H9 (cell line): Measurements from ENCODE around the gene INPP4A. TPM values are rescaled to one million over a fixed set of nuclear protein-coding genes. Genes with fewer than 3 reads are reported as not detected.

Source experiments
- DNase-seq: peaks from one replicate; pipeline ENCODE4 v3.0.0-alpha.2; 2017
- H2AFZ ChIP-seq: one replicate; pipeline ENCODE4 v1.6.1; 2013; ENCODE audit warnings: mild to moderate bottlenecking, low read length, control low read depth, moderate library complexity
- H2AK5ac ChIP-seq: 2 replicates; pipeline ENCODE4 v1.6.1; 2013; ENCODE audit warnings: low read length, control low read depth, mixed read lengths; ENCODE audit not compliant: insufficient read length
- H2BK120ac ChIP-seq: one replicate; pipeline ENCODE4 v1.6.1; 2013; ENCODE audit warnings: low read depth, mild to moderate bottlenecking, low read length, control low read depth, inconsistent platforms; ENCODE audit not compliant: poor library complexity, severe bottlenecking
- H2BK12ac ChIP-seq: 2 replicates; pipeline ENCODE4 v1.6.1; 2013; ENCODE audit warnings: low read length, control low read depth, mixed read lengths, low read depth; ENCODE audit not compliant: insufficient read length
- H2BK15ac ChIP-seq: 2 replicates; pipeline ENCODE4 v1.6.1; 2013; ENCODE audit warnings: low read depth, low read length, control low read depth
- H2BK20ac ChIP-seq: one replicate; pipeline ENCODE4 v1.6.1; 2013; ENCODE audit warnings: low read depth, mild to moderate bottlenecking, low read length, control low read depth, inconsistent platforms; ENCODE audit not compliant: poor library complexity, severe bottlenecking
- H2BK5ac ChIP-seq: 2 replicates; pipeline ENCODE4 v1.6.1; 2013; ENCODE audit warnings: low read length, control low read depth, mixed read lengths; ENCODE audit not compliant: insufficient read length
- H3K14ac ChIP-seq: 2 replicates; pipeline ENCODE4 v1.6.1; 2013; ENCODE audit warnings: low read length, control low read depth; ENCODE audit not compliant: insufficient read depth
- H3K18ac ChIP-seq: 2 replicates; pipeline ENCODE4 v1.6.1; 2013; ENCODE audit warnings: low read depth, mild to moderate bottlenecking, mixed read lengths, low read length, control low read depth; ENCODE audit not compliant: insufficient read length
- H3K23ac ChIP-seq: 2 replicates; pipeline ENCODE4 v1.6.1; 2013; ENCODE audit warnings: low read length, control low read depth, mixed read lengths, low read depth; ENCODE audit not compliant: insufficient read length
- H3K23me2 ChIP-seq: 2 replicates; pipeline ENCODE4 v1.6.1; 2013; ENCODE audit warnings: low read depth, mild to moderate bottlenecking, mixed read lengths, low read length, control low read depth; ENCODE audit not compliant: insufficient read length, poor library complexity, severe bottlenecking
- H3K27ac ChIP-seq: 2 replicates; pipeline ENCODE4 v1.5.1; 2013; ENCODE audit warnings: low read length, control low read depth, mixed read lengths, low read depth; ENCODE audit not compliant: insufficient read length
- H3K27me3 ChIP-seq: 2 replicates; pipeline ENCODE4 v1.6.1; 2013; ENCODE audit warnings: low read length, control low read depth, inconsistent platforms; ENCODE audit not compliant: insufficient read depth
- H3K4ac ChIP-seq: 2 replicates; pipeline ENCODE4 v1.6.1; 2013; ENCODE audit warnings: low read depth, mild to moderate bottlenecking, control low read depth, inconsistent platforms, low read length, moderate library complexity
- H3K4me1 ChIP-seq: 2 replicates; pipeline ENCODE4 v1.6.1; 2013; ENCODE audit warnings: low read length, control low read depth, inconsistent platforms; ENCODE audit not compliant: insufficient read depth
- H3K4me2 ChIP-seq: 2 replicates; pipeline ENCODE4 v1.6.1; 2013; ENCODE audit warnings: low read length, control low read depth, mixed read lengths; ENCODE audit not compliant: insufficient read length, insufficient read depth
- H3K56ac ChIP-seq: 2 replicates; pipeline ENCODE4 v1.6.1; 2013; ENCODE audit warnings: low read depth, mild to moderate bottlenecking, mixed read lengths, low read length, control low read depth; ENCODE audit not compliant: insufficient read length
- H3K79me1 ChIP-seq: 2 replicates; pipeline ENCODE4 v1.6.1; 2013; ENCODE audit warnings: low read depth, mild to moderate bottlenecking, moderate library complexity, low read length, control low read depth, inconsistent platforms; ENCODE audit not compliant: insufficient read depth, poor library complexity, severe bottlenecking
- H3K79me2 ChIP-seq: 2 replicates; pipeline ENCODE4 v1.6.1; 2013; ENCODE audit warnings: low read length, control low read depth, inconsistent platforms; ENCODE audit not compliant: insufficient read depth
- H3K9ac ChIP-seq: 2 replicates; pipeline ENCODE4 v1.6.1; 2013; ENCODE audit warnings: low read length, control low read depth, mixed read lengths; ENCODE audit not compliant: insufficient read length; ENCODE audit errors: extremely low read depth
- H3K9me3 ChIP-seq: one replicate; pipeline ENCODE4 v1.6.1; 2013; ENCODE audit warnings: low read depth, low read length, inconsistent platforms; ENCODE audit not compliant: control insufficient read depth
- H3T11ph ChIP-seq: one replicate; pipeline ENCODE4 v1.6.1; 2013; ENCODE audit warnings: mild to moderate bottlenecking, low read length, control low read depth, inconsistent platforms
- H4K20me1 ChIP-seq: one replicate; pipeline ENCODE4 v1.6.1; 2013; ENCODE audit not compliant: control insufficient read depth, insufficient read length, insufficient read depth
- H4K5ac ChIP-seq: 2 replicates; pipeline ENCODE4 v1.6.1; 2013; ENCODE audit warnings: low read depth, mild to moderate bottlenecking, mixed read lengths, low read length, control low read depth; ENCODE audit not compliant: insufficient read length
- H4K8ac ChIP-seq: replicated peaks from 2 replicates; pipeline ENCODE4 v1.6.1; 2013; ENCODE audit warnings: low read length, control low read depth, mixed read lengths, low read depth; ENCODE audit not compliant: insufficient read length
- H4K91ac ChIP-seq: 2 replicates; pipeline ENCODE4 v1.6.1; 2013; ENCODE audit warnings: low read depth, mild to moderate bottlenecking, moderate library complexity, mixed read lengths, low read length, control low read depth; ENCODE audit not compliant: insufficient read length
- H3K27ac Mint-ChIP-seq, 3 experiments: 2 replicates in 2 of 3; 3 replicates in 1 of 3; pipeline ENCODE4 v1.8.0; 2020 to 2021; ENCODE audit warnings: mixed read lengths in 3 of 3, mild to moderate bottlenecking in 1 of 3, moderate library complexity in 1 of 3
- H3K27me3 Mint-ChIP-seq: 2 replicates; pipeline ENCODE4 v1.8.0; 2021; ENCODE audit warnings: low read depth, mild to moderate bottlenecking, moderate library complexity, mixed read lengths
- H3K36me3 Mint-ChIP-seq, 3 experiments: 2 replicates in 2 of 3; 3 replicates in 1 of 3; pipeline ENCODE4 v1.8.0; 2020 to 2021; ENCODE audit warnings: low read depth in 3 of 3, mixed read lengths in 3 of 3; ENCODE audit not compliant: insufficient read depth in 1 of 3
- H3K4me1 Mint-ChIP-seq, 2 experiments: 2 replicates each; pipeline ENCODE4 v1.8.0; 2020; ENCODE audit warnings: mixed read lengths in 2 of 2
- H3K4me3 Mint-ChIP-seq, 2 experiments: 2 replicates in 1 of 2; 3 replicates in 1 of 2; pipeline ENCODE4 v1.8.0; 2020 to 2021; ENCODE audit warnings: mild to moderate bottlenecking in 2 of 2, mixed read lengths in 2 of 2, moderate library complexity in 1 of 2
- H3K9me3 Mint-ChIP-seq, 2 experiments: 2 replicates in 1 of 2; 3 replicates in 1 of 2; pipeline ENCODE4 v1.8.0; 2020; ENCODE audit warnings: mild to moderate bottlenecking in 2 of 2, mixed read lengths in 2 of 2, moderate library complexity in 1 of 2
- WGBS: extraction: QIAGEN DNeasy Blood & Tissue Kit; methylation state at CpG from one replicate; pipeline ENCODE4 v1.1.7; 2013; ENCODE audit warnings: missing lambda C conversion rate, low lambda C conversion rate, mixed read lengths; ENCODE audit not compliant: insufficient read length; ENCODE audit errors: extremely low coverage; 5-methylcytosine and 5-hydroxymethylcytosine counted together
- total RNA-seq: library from RNA; stranded (reverse); gene quantifications from 2 replicates; pipeline ENCODE4 v1.2.1, GENCODE V29; 2021
- TF ChIP-seq, protein P1 (sequence below): fragments of 200-600 bp; sonication (generic); conservative IDR thresholded peaks from 3 replicates; pipeline ENCODE4 v1.8.0; 2021; ENCODE audit warnings: antibody characterized with exemption, mild to moderate bottlenecking

Gene INPP4A
- total RNA-seq, 1 experiment from 2014 or later = 55.2 TPM

DNA sequence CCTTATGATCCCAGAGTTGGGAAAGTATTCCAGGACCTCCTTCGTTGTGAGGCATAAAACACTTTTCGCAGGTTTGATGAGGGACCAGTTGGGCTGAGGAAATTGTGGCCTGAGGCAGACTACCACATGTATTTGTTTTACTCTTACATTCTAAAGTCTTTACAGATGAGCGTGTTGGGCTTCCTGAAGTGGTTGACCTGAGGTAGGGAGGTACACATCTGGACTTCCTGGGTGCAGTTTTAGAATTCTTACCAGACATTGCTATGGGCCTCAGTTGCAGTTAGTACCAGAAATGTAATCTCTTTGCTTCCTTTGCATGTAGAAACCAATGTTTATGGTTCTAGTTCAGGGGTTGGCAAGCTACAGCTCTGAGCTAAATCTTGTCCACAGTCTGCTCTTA is 114.9 kb downstream of the INPP4A start:
- no peaks in the 10 kb centered on the region for H3K79me2 ChIP-seq
- Mint-ChIP-seq H3K4me3 (no peak overlapping the region), H3K27me3 (no peaks in the 10 kb centered on the region), H3K27ac (peak overlapping the region in 1 of 3 experiments; percentile 82; a peak in 2 of 7 replicates), H3K4me1 (no peaks in the 10 kb centered on the region), H3K9me3 (no peaks in the 10 kb centered on the region), H3K36me3 (peaks cover 10 to 80% (median 42%) of the 10 kb centered on the region in 3 experiments)
- H3K4me1 ChIP-seq = no peaks in the 10 kb centered on the region
- no peak overlapping the region for H4K5ac ChIP-seq
- H2BK15ac ChIP-seq = no peak overlapping the region
- no peak overlapping the region for H3K27ac ChIP-seq
- H3K18ac ChIP-seq = no peak overlapping the region
- no CpG with 5 or more reads among the region's 3 CpGs for WGBS
- no peak overlapping the region for H4K8ac ChIP-seq
- no peak overlapping the region for H3K14ac ChIP-seq
- H3K23ac ChIP-seq = no peak overlapping the region
- DNase-seq = no peak
- no peak overlapping the region for H2AK5ac ChIP-seq
- H3K4ac ChIP-seq = no peak overlapping the region
- no peak overlapping the region for H4K91ac ChIP-seq
- no peaks in the 10 kb centered on the region for H3K9me3 ChIP-seq
- no peak overlapping the region for H2BK20ac ChIP-seq
- no peak overlapping the region for H3K9ac ChIP-seq
- no peaks in the 10 kb centered on the region for H3K79me1 ChIP-seq
- TF ChIP-seq, protein P1, sequence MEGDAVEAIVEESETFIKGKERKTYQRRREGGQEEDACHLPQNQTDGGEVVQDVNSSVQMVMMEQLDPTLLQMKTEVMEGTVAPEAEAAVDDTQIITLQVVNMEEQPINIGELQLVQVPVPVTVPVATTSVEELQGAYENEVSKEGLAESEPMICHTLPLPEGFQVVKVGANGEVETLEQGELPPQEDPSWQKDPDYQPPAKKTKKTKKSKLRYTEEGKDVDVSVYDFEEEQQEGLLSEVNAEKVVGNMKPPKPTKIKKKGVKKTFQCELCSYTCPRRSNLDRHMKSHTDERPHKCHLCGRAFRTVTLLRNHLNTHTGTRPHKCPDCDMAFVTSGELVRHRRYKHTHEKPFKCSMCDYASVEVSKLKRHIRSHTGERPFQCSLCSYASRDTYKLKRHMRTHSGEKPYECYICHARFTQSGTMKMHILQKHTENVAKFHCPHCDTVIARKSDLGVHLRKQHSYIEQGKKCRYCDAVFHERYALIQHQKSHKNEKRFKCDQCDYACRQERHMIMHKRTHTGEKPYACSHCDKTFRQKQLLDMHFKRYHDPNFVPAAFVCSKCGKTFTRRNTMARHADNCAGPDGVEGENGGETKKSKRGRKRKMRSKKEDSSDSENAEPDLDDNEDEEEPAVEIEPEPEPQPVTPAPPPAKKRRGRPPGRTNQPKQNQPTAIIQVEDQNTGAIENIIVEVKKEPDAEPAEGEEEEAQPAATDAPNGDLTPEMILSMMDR = no peak
- H2BK5ac ChIP-seq = no peak overlapping the region
- no peaks in the 10 kb centered on the region for H4K20me1 ChIP-seq
- H3T11ph ChIP-seq = no peak overlapping the region
- H3K23me2 ChIP-seq = no peaks in the 10 kb centered on the region
- H3K56ac ChIP-seq = no peak overlapping the region
- no peak overlapping the region for H2BK120ac ChIP-seq
- H3K27me3 ChIP-seq = no peaks in the 10 kb centered on the region
- no peak overlapping the region for H2BK12ac ChIP-seq
- H2AFZ ChIP-seq = no peak overlapping the region
- no peak overlapping the region for H3K4me2 ChIP-seq
